BJ (cell line): ENCODE measurements around the gene DDX55. TPM values are rescaled to one million over a fixed set of nuclear protein-coding genes. Genes with fewer than 3 reads are reported as not detected.
A peak's percentile ranks its signal among the peaks of the same experiment; 100 is the strongest.
"Not testable (repeated sequence)": the region's sequence is repeated elsewhere in the genome, so short reads cannot be mapped to it uniquely, and the experiment has no call there.

ENCODE experiments used
- CTCF ChIA-PET: fragments of 350-600 bp; formaldehyde crosslinking; extraction: SDS; loops from one replicate; lab custom pipeline; 2021; ENCODE audit warnings: antibody characterized with exemption, inconsistent platforms; lab: Yijun Ruan, JAX
- POLR2A ChIA-PET: fragments of 300-600 bp; sonication (Branson Sonifier 250); formaldehyde crosslinking; extraction: SDS; loops from one replicate; lab custom pipeline; 2021; ENCODE audit warnings: antibody characterized with exemption; lab: Charles Lee
- DNase-seq: peaks from one replicate; pipeline ENCODE4 v3.0.0-alpha.2; 2011; ENCODE audit warnings: low read depth
- H3K27me3 ChIP-seq: 2 replicates; pipeline ENCODE4 v1.6.0; 2011; ENCODE audit warnings: low read length; ENCODE audit not compliant: control insufficient read depth, insufficient read depth
- H3K36me3 ChIP-seq: 2 replicates; pipeline ENCODE4 v1.5.1; 2011; ENCODE audit warnings: low read length; ENCODE audit not compliant: control insufficient read depth, insufficient read depth
- H3K4me3 ChIP-seq: 2 replicates; pipeline ENCODE4 v1.5.1; 2011; ENCODE audit warnings: low read depth, mild to moderate bottlenecking, control low read depth, low read length
- CTCF ChIP-seq: IDR thresholded peaks from 2 replicates; pipeline ENCODE4 v1.5.1; 2011; ENCODE audit warnings: low read depth, mild to moderate bottlenecking, control low read depth, inconsistent platforms, low read length, moderate library complexity; ENCODE audit not compliant: insufficient read depth
- polyA minus RNA-seq: library from RNA; depleted of rRNA, polyadenylated mRNA; stranded (reverse); fragments of >200 nt; gene quantifications from 2 replicates; pipeline ENCODE4 v1.2.3, GENCODE V29; 2011; rRNA and poly(A)+ RNA removed
- polyA plus RNA-seq: library from polyadenylated mRNA; depleted of rRNA; stranded (reverse); fragments of >200 nt; gene quantifications from 2 replicates; pipeline ENCODE4 v1.2.3, GENCODE V29; 2011; rRNA removed

The DDX55 gene
- polyA plus RNA-seq (13.0 and 13.8 TPM in 2 replicates), polyA minus RNA-seq (5.1 and 6.9 TPM in 2 replicates)

GRCh38 chr12:123601602-123602489, at the start of gene DDX55:
DDX55 (plus strand) TSS chr12:123602099; CDS start chr12:123602149, 50 bp downstream.
- peak; percentile 9 for DNase-seq
- ChIA-PET POLR2A (no interaction called here), CTCF (interaction anchor here (0.6 to 1.4 kb wide), 11 partner anchors 12 to 737 kb away, joined by 3 to 5 read pairs (median 3); partner anchors contain the start of gene TMED2)
- Histone ChIP-seq H3K27me3 (no peaks in the 10 kb centered on the region), H3K36me3 (peaks cover 4% of the 10 kb centered on the region), H3K4me3 (peak within 1 kb of the TSS; percentile 89)
- peak; percentile 42; the same call in 1 of the 2 replicates for TF ChIP-seq CTCF

GRCh38 chr12:123554136-123554535, 47.8 kb upstream of the DDX55 start:
- H3K4me3 ChIP-seq, POLR2A ChIA-PET, H3K27me3 ChIP-seq, H3K36me3 ChIP-seq, CTCF ChIA-PET, DNase-seq: not testable (repeated sequence)

DNA sequence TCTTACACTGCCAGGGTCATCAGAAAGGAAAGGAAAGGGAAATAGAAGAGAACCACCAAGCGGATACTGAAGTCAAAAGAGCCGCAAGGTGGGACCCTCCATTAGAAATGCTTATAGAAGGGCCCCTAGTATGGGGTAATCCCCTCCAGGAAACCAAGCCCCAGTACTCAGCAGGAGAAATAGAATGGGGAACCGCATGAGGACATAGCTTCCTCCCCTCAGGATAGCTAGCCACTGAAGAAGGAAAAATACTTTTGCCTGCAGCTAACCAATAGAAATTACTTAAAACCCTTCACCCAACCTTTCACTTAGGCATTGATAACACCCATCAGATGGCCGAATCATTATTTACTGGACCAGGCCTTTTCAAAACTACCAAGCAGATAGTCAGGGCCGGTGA, 47.1 kb upstream of the DDX55 start:
- DNase-seq, POLR2A ChIA-PET: not testable (repeated sequence)

GRCh38 chr12:123558487-123558886, 43.4 kb upstream of the DDX55 start:
- CTCF ChIA-PET, DNase-seq, POLR2A ChIA-PET, H3K36me3 ChIP-seq, H3K27me3 ChIP-seq, H3K4me3 ChIP-seq: not testable (repeated sequence)

More for the DNA sequence above, 47.1 kb upstream of the DDX55 start:
- CTCF ChIA-PET, H3K36me3 ChIP-seq, H3K4me3 ChIP-seq, H3K27me3 ChIP-seq: not testable (repeated sequence)

DNA sequence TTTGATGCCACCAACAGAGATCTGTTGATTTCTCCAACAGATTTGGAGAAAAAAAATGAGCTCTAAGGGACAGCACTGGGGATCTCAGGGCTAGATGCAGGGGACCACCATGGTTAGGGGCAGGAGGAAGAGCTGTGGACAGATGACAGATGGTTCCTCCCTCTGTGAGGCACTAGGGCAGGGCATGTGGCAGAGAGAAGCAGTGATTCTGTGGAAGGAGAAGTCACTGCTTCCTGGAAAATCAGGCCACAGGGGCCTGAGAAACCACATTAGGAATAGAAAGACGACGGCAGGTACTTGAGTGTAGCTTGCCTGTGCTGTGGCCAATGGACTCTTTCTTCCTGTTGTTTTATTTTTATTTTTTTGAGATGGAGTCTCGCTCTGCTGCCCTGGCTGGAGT, 42.4 kb upstream of the DDX55 start:
- ChIA-PET POLR2A (interaction anchor here (0.6 to 0.7 kb wide), 2 partner anchors 15 to 194 kb away, joined by 11 to 12 read pairs; no protein-coding TSS in a partner anchor), CTCF (no interaction called here)
- TF ChIP-seq CTCF: no peak
- no peak for DNase-seq
- H3K27me3 ChIP-seq: peaks cover 7% of the 10 kb centered on the region
- no peaks in the 10 kb centered on the region for H3K36me3 ChIP-seq
- H3K4me3 ChIP-seq: no peak overlapping the region

GRCh38 chr12:123571343-123571813, 30.5 kb upstream of the DDX55 start:
- DNase-seq: peak; percentile 28

More at GRCh38 chr12:123571343-123571813, 30.5 kb upstream of the DDX55 start:
- Histone ChIP-seq H3K36me3 (no peaks in the 10 kb centered on the region), H3K4me3 (no peak overlapping the region), H3K27me3 (no peaks in the 10 kb centered on the region)
- TF ChIP-seq CTCF: no peak
- POLR2A ChIA-PET: interaction anchor here (0.6 kb wide), 1 partner anchor 13 kb away, joined by 4 read pairs; the partner anchor contains the start of gene TMED2
- CTCF ChIA-PET: interaction anchor here (1.4 to 2.9 kb wide), 2 partner anchors 9 to 11 kb away, joined by 4 to 12 read pairs; no protein-coding TSS in a partner anchor
